ENCODE data around the gene NKX1-1.

GRCh38 chr4:1368421-1369090, 37.7 kb downstream of the NKX1-1 start:
- TF ChIP-seq CTCF (IDR thresholded peaks at IDR 0.05; ENCODE audit: low read depth, low read length, poor library complexity, severe bottlenecking), result no peak
- no peak for TF ChIP-seq EZH2phosphoT487 (IDR thresholded peaks at IDR 0.05; ENCODE audit: borderline replicate concordance, low read length)
